ENCODE measurements around the gene SDHB. TPM values are rescaled to one million over a fixed set of nuclear protein-coding genes. Genes with fewer than 3 reads are reported as not detected.
A peak's percentile ranks its signal among the peaks of the same experiment; 100 is the strongest.

SDHB gene
- total and polyA plus RNA-seq, 7 donors: 190 to 452 (median 266) TPM

DNA sequence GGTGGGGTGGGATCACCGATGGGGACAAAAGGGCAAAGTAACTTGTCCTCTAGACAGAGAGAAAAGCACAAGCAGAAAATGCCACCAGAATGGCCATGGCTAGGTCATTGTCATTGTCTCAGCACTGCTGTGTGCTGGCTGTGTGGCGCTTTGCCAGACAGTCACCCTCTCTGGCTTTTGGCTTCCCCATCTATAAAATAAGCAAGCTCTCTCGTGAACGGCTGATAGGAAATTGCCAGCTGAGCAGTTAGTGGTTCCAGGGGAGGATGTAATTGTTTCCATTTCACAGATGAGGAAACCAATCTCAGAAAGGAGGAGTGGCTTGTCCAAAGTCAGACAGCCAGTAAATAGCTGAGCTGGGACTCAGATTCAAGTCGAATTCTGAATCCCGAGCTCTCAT lies 32.9 kb upstream of the SDHB start:
- Histone ChIP-seq H3K36me3 (ENCODE audit: insufficient read depth in 1 of 2, low read depth in 1 of 2) (peaks cover 0 to 98% of the 10 kb centered on the region in 2 donors), H3K4me1 (peaks cover 16% of the 10 kb centered on the region), H3K4me3 (no peak overlapping the region), H3K27me3 (ENCODE audit: insufficient read depth in 3 of 3, low read length in 2 of 3) (no peaks in the 10 kb centered on the region), H3K9me3 (no peaks in the 10 kb centered on the region), H3K27ac (peak overlapping the region; percentile 9)
- 58 to 66% (median 60%) methylated on average over 6 of the region's 6 CpGs for WGBS, 3 donors
- TF ChIP-seq, protein P1, sequence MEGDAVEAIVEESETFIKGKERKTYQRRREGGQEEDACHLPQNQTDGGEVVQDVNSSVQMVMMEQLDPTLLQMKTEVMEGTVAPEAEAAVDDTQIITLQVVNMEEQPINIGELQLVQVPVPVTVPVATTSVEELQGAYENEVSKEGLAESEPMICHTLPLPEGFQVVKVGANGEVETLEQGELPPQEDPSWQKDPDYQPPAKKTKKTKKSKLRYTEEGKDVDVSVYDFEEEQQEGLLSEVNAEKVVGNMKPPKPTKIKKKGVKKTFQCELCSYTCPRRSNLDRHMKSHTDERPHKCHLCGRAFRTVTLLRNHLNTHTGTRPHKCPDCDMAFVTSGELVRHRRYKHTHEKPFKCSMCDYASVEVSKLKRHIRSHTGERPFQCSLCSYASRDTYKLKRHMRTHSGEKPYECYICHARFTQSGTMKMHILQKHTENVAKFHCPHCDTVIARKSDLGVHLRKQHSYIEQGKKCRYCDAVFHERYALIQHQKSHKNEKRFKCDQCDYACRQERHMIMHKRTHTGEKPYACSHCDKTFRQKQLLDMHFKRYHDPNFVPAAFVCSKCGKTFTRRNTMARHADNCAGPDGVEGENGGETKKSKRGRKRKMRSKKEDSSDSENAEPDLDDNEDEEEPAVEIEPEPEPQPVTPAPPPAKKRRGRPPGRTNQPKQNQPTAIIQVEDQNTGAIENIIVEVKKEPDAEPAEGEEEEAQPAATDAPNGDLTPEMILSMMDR (IDR thresholded peaks at IDR 0.05): no peak
- no peak for ATAC-seq
- no peak for DNase-seq
- intact Hi-C loops (cut with DNase I): no loop called here

DNA sequence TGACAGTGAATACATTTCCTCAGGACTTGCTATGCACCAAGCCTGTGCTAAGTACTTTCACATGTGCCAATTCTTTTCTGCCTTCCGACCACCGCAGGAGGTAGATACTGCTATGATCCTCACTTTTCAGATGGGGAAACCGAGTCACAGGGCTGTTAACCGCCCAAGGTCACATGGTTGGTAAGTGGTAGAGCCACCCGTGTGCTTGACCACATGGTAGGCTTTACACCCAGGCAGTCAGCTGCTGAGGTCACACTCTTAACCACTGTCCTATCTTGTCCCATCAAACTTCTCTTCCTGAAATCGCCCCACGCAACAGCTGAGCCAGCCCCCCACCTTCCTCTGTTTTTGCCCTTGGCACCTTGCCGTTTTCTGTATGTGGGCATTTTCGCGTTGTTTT lies 31.0 kb upstream of the SDHB start:
- H3K9me3 ChIP-seq: no peaks in the 10 kb centered on the region
- intact Hi-C loops (cut with DNase I): no loop called here
- H3K36me3 ChIP-seq (ENCODE audit: insufficient read depth in 1 of 2, low read depth in 1 of 2): peaks cover 0 to 100% of the 10 kb centered on the region in 2 donors
- no peak for DNase-seq
- 73 to 78% (median 77%) methylated on average over 10 of the region's 10 CpGs for WGBS, 3 donors
- TF ChIP-seq, protein P1 (IDR thresholded peaks at IDR 0.05): no peak
- ATAC-seq: peak in 2 of 4 donors; percentile 27 to 28
- peaks cover 18% of the 10 kb centered on the region for H3K4me1 ChIP-seq
- no peak overlapping the region for H3K4me3 ChIP-seq
- peak overlapping the region; percentile 11 for H3K27ac ChIP-seq
- no peaks in the 10 kb centered on the region for H3K27me3 ChIP-seq (ENCODE audit: insufficient read depth in 3 of 3, low read length in 2 of 3)

DNA sequence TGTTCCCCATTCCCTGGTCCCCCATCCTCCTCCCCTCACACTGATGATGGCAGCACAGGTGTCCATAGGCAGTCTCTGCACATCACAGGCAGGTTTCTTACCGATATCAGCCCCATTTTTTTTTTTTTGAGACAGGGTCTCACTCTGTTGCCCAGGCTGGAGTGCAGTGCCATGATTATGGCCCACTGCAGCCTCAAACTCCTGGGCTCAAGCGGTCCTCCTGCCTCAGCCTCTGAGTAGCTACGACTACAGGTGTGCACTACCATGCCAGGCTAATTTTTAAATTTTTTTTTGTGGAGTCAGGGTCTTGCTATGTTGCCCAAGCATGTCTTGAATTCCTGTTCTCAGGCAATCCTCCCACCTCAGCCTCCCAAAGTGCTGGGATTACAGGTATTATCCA lies 28.9 kb upstream of the SDHB start:
- Histone ChIP-seq H3K4me3 (no peak overlapping the region), H3K27me3 (ENCODE audit: insufficient read depth in 3 of 3, low read length in 2 of 3) (no peaks in the 10 kb centered on the region), H3K9me3 (no peaks in the 10 kb centered on the region), H3K36me3 (ENCODE audit: insufficient read depth in 1 of 2, low read depth in 1 of 2) (peaks cover 0 to 100% of the 10 kb centered on the region in 2 donors), H3K4me1 (peaks cover 18% of the 10 kb centered on the region), H3K27ac (peak overlapping the region; percentile 69)
- DNase-seq: no peak
- ATAC-seq: no peak
- TF ChIP-seq, protein P1 (IDR thresholded peaks at IDR 0.05): no peak
- 86 to 93% (median 89%) methylated on average over 3 of the region's 3 CpGs for WGBS, 3 donors
- intact Hi-C loops (cut with DNase I): no loop called here

DNA sequence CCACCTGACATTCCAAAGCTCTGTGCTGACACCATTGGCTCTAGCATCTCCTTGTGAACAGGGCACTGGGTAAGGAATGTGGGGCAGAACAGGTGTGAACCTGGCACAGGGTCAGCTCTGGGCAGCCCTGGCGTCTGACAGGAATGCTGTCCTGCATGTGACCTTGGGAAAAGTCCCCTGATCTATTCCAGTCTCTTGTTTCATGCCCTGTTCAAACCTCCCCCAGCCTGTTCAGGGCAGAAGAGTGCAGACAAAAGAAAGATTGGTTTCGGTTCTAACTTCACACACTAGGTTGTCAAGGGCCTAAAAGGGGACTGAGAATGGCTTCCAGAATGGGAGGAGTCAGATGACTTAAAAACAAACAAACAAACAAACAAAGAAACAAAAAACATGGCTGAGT lies 27.6 kb upstream of the SDHB start:
- no peaks in the 10 kb centered on the region for H3K27me3 ChIP-seq (ENCODE audit: insufficient read depth in 3 of 3, low read length in 2 of 3)
- peaks cover 18% of the 10 kb centered on the region for H3K4me1 ChIP-seq
- WGBS, 3 donors: 25 to 37% (median 27%) methylated on average over 2 of the region's 2 CpGs
- no peak for DNase-seq
- H3K4me3 ChIP-seq: no peak overlapping the region
- intact Hi-C loops (cut with DNase I): no loop called here
- H3K9me3 ChIP-seq: no peaks in the 10 kb centered on the region
- peak overlapping the region; percentile 69 for H3K27ac ChIP-seq
- peak; percentile 47 to 76 (median 66) for ATAC-seq
- H3K36me3 ChIP-seq (ENCODE audit: insufficient read depth in 1 of 2, low read depth in 1 of 2): peaks cover 0 to 100% of the 10 kb centered on the region in 2 donors
- TF ChIP-seq, protein P1 (IDR thresholded peaks at IDR 0.05): no peak

DNA sequence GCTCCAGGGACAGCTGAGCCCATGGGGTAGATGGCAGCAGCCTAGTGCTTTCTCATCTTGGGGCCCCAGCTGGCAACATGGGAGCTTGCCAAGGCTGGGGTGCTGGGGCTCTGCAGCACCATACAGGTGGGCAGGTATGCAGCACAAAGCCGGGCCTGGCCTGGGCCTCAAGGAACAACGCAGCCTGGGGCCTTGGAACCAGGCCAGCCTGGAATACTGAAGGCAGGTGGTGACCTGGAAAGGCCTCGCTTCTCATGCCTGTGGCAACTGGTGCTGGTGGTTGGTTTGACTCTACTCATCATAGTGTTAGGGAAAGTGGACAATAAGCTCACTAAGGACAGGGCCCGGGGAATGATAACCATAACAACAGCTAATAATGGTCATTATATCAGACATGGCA lies 27.0 kb upstream of the SDHB start:
- WGBS, 3 donors: 32 to 61% (median 40%) methylated on average over 4 of the region's 4 CpGs
- ATAC-seq (peak; percentile 44 to 56 (median 46)), DNase-seq (no peak)
- Histone ChIP-seq H3K27me3 (ENCODE audit: insufficient read depth in 3 of 3, low read length in 2 of 3) (no peaks in the 10 kb centered on the region), H3K4me3 (no peak overlapping the region), H3K27ac (peak overlapping the region; percentile 69), H3K4me1 (peaks cover 18% of the 10 kb centered on the region), H3K36me3 (ENCODE audit: insufficient read depth in 1 of 2, low read depth in 1 of 2) (peaks cover 0 to 99% of the 10 kb centered on the region in 2 donors), H3K9me3 (no peaks in the 10 kb centered on the region)
- TF ChIP-seq, protein P1 (IDR thresholded peaks at IDR 0.05): no peak
- intact Hi-C loops (cut with DNase I): no loop called here

Data from psoas muscle (tissue), 8 donors.